H9 (cell line): Measurements from ENCODE around the gene PTPRN2. TPM values are rescaled to one million over a fixed set of nuclear protein-coding genes. Genes with fewer than 3 reads are reported as not detected.

ENCODE experiments used
- DNase-seq: peaks from one replicate; pipeline ENCODE4 v3.0.0-alpha.2; 2017
- H2AFZ ChIP-seq: one replicate; pipeline ENCODE4 v1.6.1; 2013; ENCODE audit warnings: mild to moderate bottlenecking, low read length, control low read depth, moderate library complexity
- H2AK5ac ChIP-seq: 2 replicates; pipeline ENCODE4 v1.6.1; 2013; ENCODE audit warnings: low read length, control low read depth, mixed read lengths; ENCODE audit not compliant: insufficient read length
- H2BK120ac ChIP-seq: one replicate; pipeline ENCODE4 v1.6.1; 2013; ENCODE audit warnings: low read depth, mild to moderate bottlenecking, low read length, control low read depth, inconsistent platforms; ENCODE audit not compliant: poor library complexity, severe bottlenecking
- H2BK12ac ChIP-seq: 2 replicates; pipeline ENCODE4 v1.6.1; 2013; ENCODE audit warnings: low read length, control low read depth, mixed read lengths, low read depth; ENCODE audit not compliant: insufficient read length
- H2BK15ac ChIP-seq: 2 replicates; pipeline ENCODE4 v1.6.1; 2013; ENCODE audit warnings: low read depth, low read length, control low read depth
- H2BK20ac ChIP-seq: one replicate; pipeline ENCODE4 v1.6.1; 2013; ENCODE audit warnings: low read depth, mild to moderate bottlenecking, low read length, control low read depth, inconsistent platforms; ENCODE audit not compliant: poor library complexity, severe bottlenecking
- H2BK5ac ChIP-seq: 2 replicates; pipeline ENCODE4 v1.6.1; 2013; ENCODE audit warnings: low read length, control low read depth, mixed read lengths; ENCODE audit not compliant: insufficient read length
- H3K14ac ChIP-seq: 2 replicates; pipeline ENCODE4 v1.6.1; 2013; ENCODE audit warnings: low read length, control low read depth; ENCODE audit not compliant: insufficient read depth
- H3K18ac ChIP-seq: 2 replicates; pipeline ENCODE4 v1.6.1; 2013; ENCODE audit warnings: low read depth, mild to moderate bottlenecking, mixed read lengths, low read length, control low read depth; ENCODE audit not compliant: insufficient read length
- H3K23ac ChIP-seq: 2 replicates; pipeline ENCODE4 v1.6.1; 2013; ENCODE audit warnings: low read length, control low read depth, mixed read lengths, low read depth; ENCODE audit not compliant: insufficient read length
- H3K23me2 ChIP-seq: 2 replicates; pipeline ENCODE4 v1.6.1; 2013; ENCODE audit warnings: low read depth, mild to moderate bottlenecking, mixed read lengths, low read length, control low read depth; ENCODE audit not compliant: insufficient read length, poor library complexity, severe bottlenecking
- H3K27ac ChIP-seq: 2 replicates; pipeline ENCODE4 v1.5.1; 2013; ENCODE audit warnings: low read length, control low read depth, mixed read lengths, low read depth; ENCODE audit not compliant: insufficient read length
- H3K27me3 ChIP-seq: 2 replicates; pipeline ENCODE4 v1.6.1; 2013; ENCODE audit warnings: low read length, control low read depth, inconsistent platforms; ENCODE audit not compliant: insufficient read depth
- H3K4ac ChIP-seq: 2 replicates; pipeline ENCODE4 v1.6.1; 2013; ENCODE audit warnings: low read depth, mild to moderate bottlenecking, control low read depth, inconsistent platforms, low read length, moderate library complexity
- H3K4me1 ChIP-seq: 2 replicates; pipeline ENCODE4 v1.6.1; 2013; ENCODE audit warnings: low read length, control low read depth, inconsistent platforms; ENCODE audit not compliant: insufficient read depth
- H3K4me2 ChIP-seq: 2 replicates; pipeline ENCODE4 v1.6.1; 2013; ENCODE audit warnings: low read length, control low read depth, mixed read lengths; ENCODE audit not compliant: insufficient read length, insufficient read depth
- H3K56ac ChIP-seq: 2 replicates; pipeline ENCODE4 v1.6.1; 2013; ENCODE audit warnings: low read depth, mild to moderate bottlenecking, mixed read lengths, low read length, control low read depth; ENCODE audit not compliant: insufficient read length
- H3K79me1 ChIP-seq: 2 replicates; pipeline ENCODE4 v1.6.1; 2013; ENCODE audit warnings: low read depth, mild to moderate bottlenecking, moderate library complexity, low read length, control low read depth, inconsistent platforms; ENCODE audit not compliant: insufficient read depth, poor library complexity, severe bottlenecking
- H3K79me2 ChIP-seq: 2 replicates; pipeline ENCODE4 v1.6.1; 2013; ENCODE audit warnings: low read length, control low read depth, inconsistent platforms; ENCODE audit not compliant: insufficient read depth
- H3K9ac ChIP-seq: 2 replicates; pipeline ENCODE4 v1.6.1; 2013; ENCODE audit warnings: low read length, control low read depth, mixed read lengths; ENCODE audit not compliant: insufficient read length; ENCODE audit errors: extremely low read depth
- H3K9me3 ChIP-seq: one replicate; pipeline ENCODE4 v1.6.1; 2013; ENCODE audit warnings: low read depth, low read length, inconsistent platforms; ENCODE audit not compliant: control insufficient read depth
- H3T11ph ChIP-seq: one replicate; pipeline ENCODE4 v1.6.1; 2013; ENCODE audit warnings: mild to moderate bottlenecking, low read length, control low read depth, inconsistent platforms
- H4K20me1 ChIP-seq: one replicate; pipeline ENCODE4 v1.6.1; 2013; ENCODE audit not compliant: control insufficient read depth, insufficient read length, insufficient read depth
- H4K5ac ChIP-seq: 2 replicates; pipeline ENCODE4 v1.6.1; 2013; ENCODE audit warnings: low read depth, mild to moderate bottlenecking, mixed read lengths, low read length, control low read depth; ENCODE audit not compliant: insufficient read length
- H4K8ac ChIP-seq: replicated peaks from 2 replicates; pipeline ENCODE4 v1.6.1; 2013; ENCODE audit warnings: low read length, control low read depth, mixed read lengths, low read depth; ENCODE audit not compliant: insufficient read length
- H4K91ac ChIP-seq: 2 replicates; pipeline ENCODE4 v1.6.1; 2013; ENCODE audit warnings: low read depth, mild to moderate bottlenecking, moderate library complexity, mixed read lengths, low read length, control low read depth; ENCODE audit not compliant: insufficient read length
- H3K27ac Mint-ChIP-seq, 3 experiments: 2 replicates in 2 of 3; 3 replicates in 1 of 3; pipeline ENCODE4 v1.8.0; 2020 to 2021; ENCODE audit warnings: mixed read lengths in 3 of 3, mild to moderate bottlenecking in 1 of 3, moderate library complexity in 1 of 3
- H3K27me3 Mint-ChIP-seq: 2 replicates; pipeline ENCODE4 v1.8.0; 2021; ENCODE audit warnings: low read depth, mild to moderate bottlenecking, moderate library complexity, mixed read lengths
- H3K36me3 Mint-ChIP-seq, 3 experiments: 2 replicates in 2 of 3; 3 replicates in 1 of 3; pipeline ENCODE4 v1.8.0; 2020 to 2021; ENCODE audit warnings: low read depth in 3 of 3, mixed read lengths in 3 of 3; ENCODE audit not compliant: insufficient read depth in 1 of 3
- H3K4me1 Mint-ChIP-seq, 2 experiments: 2 replicates each; pipeline ENCODE4 v1.8.0; 2020; ENCODE audit warnings: mixed read lengths in 2 of 2
- H3K4me3 Mint-ChIP-seq, 2 experiments: 2 replicates in 1 of 2; 3 replicates in 1 of 2; pipeline ENCODE4 v1.8.0; 2020 to 2021; ENCODE audit warnings: mild to moderate bottlenecking in 2 of 2, mixed read lengths in 2 of 2, moderate library complexity in 1 of 2
- H3K9me3 Mint-ChIP-seq, 2 experiments: 2 replicates in 1 of 2; 3 replicates in 1 of 2; pipeline ENCODE4 v1.8.0; 2020; ENCODE audit warnings: mild to moderate bottlenecking in 2 of 2, mixed read lengths in 2 of 2, moderate library complexity in 1 of 2
- WGBS: extraction: QIAGEN DNeasy Blood & Tissue Kit; methylation state at CpG from one replicate; pipeline ENCODE4 v1.1.7; 2013; ENCODE audit warnings: missing lambda C conversion rate, low lambda C conversion rate, mixed read lengths; ENCODE audit not compliant: insufficient read length; ENCODE audit errors: extremely low coverage; 5-methylcytosine and 5-hydroxymethylcytosine counted together
- total RNA-seq: library from RNA; stranded (reverse); gene quantifications from 2 replicates; pipeline ENCODE4 v1.2.1, GENCODE V29; 2021
- TF ChIP-seq, protein P1 (sequence below): fragments of 200-600 bp; sonication (generic); conservative IDR thresholded peaks from 3 replicates; pipeline ENCODE4 v1.8.0; 2021; ENCODE audit warnings: antibody characterized with exemption, mild to moderate bottlenecking

The PTPRN2 gene
- total RNA-seq, 1 experiment from 2014 or later, result 5.2 TPM

DNA sequence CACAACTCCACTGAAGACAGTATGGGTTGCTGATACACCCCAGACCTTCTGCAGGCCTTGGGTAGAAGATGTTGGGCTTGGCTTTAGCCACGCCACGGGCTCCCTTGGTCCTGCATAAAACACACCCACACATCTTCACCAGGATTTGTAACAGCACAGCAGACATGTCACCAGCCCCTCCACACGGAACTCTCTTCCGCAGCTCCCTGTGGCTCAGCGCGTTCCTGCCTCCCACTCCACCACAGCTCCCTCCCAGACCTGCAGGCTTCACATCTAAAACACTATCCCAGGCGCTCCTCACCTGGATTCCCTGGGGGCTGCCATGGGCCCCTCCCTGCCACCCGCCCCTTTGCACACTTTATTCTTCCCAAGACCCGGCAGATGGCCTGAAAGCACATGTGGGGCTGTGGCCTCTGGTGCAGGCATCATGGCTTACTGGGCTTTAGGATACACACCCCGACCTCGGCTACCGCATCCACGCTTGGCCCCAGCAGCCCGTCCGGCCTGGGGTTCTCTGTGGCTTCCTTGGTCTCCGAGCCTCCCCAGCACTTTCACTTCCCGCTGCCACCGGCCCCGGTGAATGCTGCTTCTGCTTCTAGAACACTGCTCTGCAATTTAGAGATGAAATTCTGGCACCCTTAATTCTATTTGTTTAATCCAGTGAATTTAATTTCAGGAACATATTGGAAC, 818.0 kb downstream of the PTPRN2 start:
- no peak overlapping the region for H3K18ac ChIP-seq
- no peak overlapping the region for H3K9ac ChIP-seq
- H3K27me3 Mint-ChIP-seq, result peaks cover 37% of the 10 kb centered on the region
- no peak overlapping the region for H3K4me3 Mint-ChIP-seq
- H2AFZ ChIP-seq, result no peak overlapping the region
- H3K23ac ChIP-seq, result no peak overlapping the region
- no peaks in the 10 kb centered on the region for H3K79me2 ChIP-seq
- H3K4me1 ChIP-seq, result no peaks in the 10 kb centered on the region
- no peak for DNase-seq
- H3K9me3 Mint-ChIP-seq, result peaks cover 26 to 28% of the 10 kb centered on the region in 2 experiments
- H2BK12ac ChIP-seq, result no peak overlapping the region
- H2BK120ac ChIP-seq, result no peak overlapping the region
- H3K14ac ChIP-seq, result no peak overlapping the region
- H3K9me3 ChIP-seq, result no peaks in the 10 kb centered on the region
- no peaks in the 10 kb centered on the region for H4K20me1 ChIP-seq
- WGBS, result no CpG with 5 or more reads among the region's 19 CpGs
- no peak overlapping the region for H3K27ac ChIP-seq
- H3T11ph ChIP-seq, result no peak overlapping the region
- no peak overlapping the region for H3K56ac ChIP-seq
- no peak overlapping the region for H2BK20ac ChIP-seq
- H3K27ac Mint-ChIP-seq, result no peak overlapping the region
- no peaks in the 10 kb centered on the region for H3K27me3 ChIP-seq
- H3K36me3 Mint-ChIP-seq, result peaks cover 6 to 14% (median 7%) of the 10 kb centered on the region in 3 experiments; a peak in 6 of 7 replicates
- no peak overlapping the region for H4K91ac ChIP-seq
- no peak overlapping the region for H2AK5ac ChIP-seq
- H2BK5ac ChIP-seq, result no peak overlapping the region
- TF ChIP-seq, protein P1, sequence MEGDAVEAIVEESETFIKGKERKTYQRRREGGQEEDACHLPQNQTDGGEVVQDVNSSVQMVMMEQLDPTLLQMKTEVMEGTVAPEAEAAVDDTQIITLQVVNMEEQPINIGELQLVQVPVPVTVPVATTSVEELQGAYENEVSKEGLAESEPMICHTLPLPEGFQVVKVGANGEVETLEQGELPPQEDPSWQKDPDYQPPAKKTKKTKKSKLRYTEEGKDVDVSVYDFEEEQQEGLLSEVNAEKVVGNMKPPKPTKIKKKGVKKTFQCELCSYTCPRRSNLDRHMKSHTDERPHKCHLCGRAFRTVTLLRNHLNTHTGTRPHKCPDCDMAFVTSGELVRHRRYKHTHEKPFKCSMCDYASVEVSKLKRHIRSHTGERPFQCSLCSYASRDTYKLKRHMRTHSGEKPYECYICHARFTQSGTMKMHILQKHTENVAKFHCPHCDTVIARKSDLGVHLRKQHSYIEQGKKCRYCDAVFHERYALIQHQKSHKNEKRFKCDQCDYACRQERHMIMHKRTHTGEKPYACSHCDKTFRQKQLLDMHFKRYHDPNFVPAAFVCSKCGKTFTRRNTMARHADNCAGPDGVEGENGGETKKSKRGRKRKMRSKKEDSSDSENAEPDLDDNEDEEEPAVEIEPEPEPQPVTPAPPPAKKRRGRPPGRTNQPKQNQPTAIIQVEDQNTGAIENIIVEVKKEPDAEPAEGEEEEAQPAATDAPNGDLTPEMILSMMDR, result no peak
- no peak overlapping the region for H4K5ac ChIP-seq
- H3K4me1 Mint-ChIP-seq, result no peaks in the 10 kb centered on the region
- H3K79me1 ChIP-seq, result no peaks in the 10 kb centered on the region
- H3K4me2 ChIP-seq, result no peak overlapping the region
- no peak overlapping the region for H3K4ac ChIP-seq
- H2BK15ac ChIP-seq, result no peak overlapping the region
- no peaks in the 10 kb centered on the region for H3K23me2 ChIP-seq
- H4K8ac ChIP-seq, result no peak overlapping the region
